Thyroid gland (tissue), 4 donors: Measurements from ENCODE around the gene LRRC27. TPM values are rescaled to one million over a fixed set of nuclear protein-coding genes. Genes with fewer than 3 reads are reported as not detected.

Experiments used
- DNase-seq, 2 donors: peaks; one replicate each; pipeline ENCODE4 v3.0.0-alpha.2; 2019
- H3K27ac ChIP-seq, 3 donors: fragments of 200-600 bp; sonication (generic); 1 replicate in 2 of 3; 2 replicates in 1 of 3; pipeline ENCODE4 v1.5.1; 2016 to 2019; ENCODE audit warnings: mild to moderate bottlenecking in 1 of 3, moderate library complexity in 1 of 3
- H3K27me3 ChIP-seq: fragments of 200-600 bp; sonication (generic); one replicate; pipeline ENCODE4 v1.5.1; 2019
- H3K36me3 ChIP-seq, 2 donors: fragments of 200-600 bp; sonication (generic); one replicate each; pipeline ENCODE4 v1.5.1; 2016 to 2019
- H3K4me1 ChIP-seq, 2 donors: fragments of 200-600 bp; sonication (generic); one replicate each; pipeline ENCODE4 v1.5.1; 2017 to 2019
- H3K4me3 ChIP-seq, 3 donors: fragments of 200-600 bp; sonication (generic); replicated peaks in 1 of 3; 1 replicate in 2 of 3; 2 replicates in 1 of 3; pipeline ENCODE4 v1.5.1; 2016; ENCODE audit warnings: mild to moderate bottlenecking in 1 of 3
- H3K9me3 ChIP-seq: fragments of 200-600 bp; sonication (generic); one replicate; pipeline ENCODE4 v1.5.1; 2017
- CTCF ChIP-seq, 6 experiments: fragments of 200-600 bp in 3 of 6; fragments of 450-650 bp in 3 of 6; sonication (generic) in 3 of 6; IDR thresholded peaks; one replicate each; pipeline ENCODE4 v1.5.1; 2016 to 2019; ENCODE audit warnings: antibody characterized with exemption in 6 of 6, mild to moderate bottlenecking in 2 of 6, inconsistent platforms in 1 of 6, moderate library complexity in 1 of 6
- POLR2A ChIP-seq, 2 donors: fragments of 450-650 bp; IDR thresholded peaks; one replicate each; pipeline ENCODE4 v1.6.1; 2017; ENCODE audit warnings: antibody characterized with exemption in 2 of 2, mild to moderate bottlenecking in 2 of 2, moderate library complexity in 1 of 2
- WGBS, 2 donors: methylation state at CpG; one replicate each; pipeline ENCODE4 v1.1.5; 2017; 5-methylcytosine and 5-hydroxymethylcytosine counted together
- intact Hi-C: fragments of 100-400 bp; cut with DNase I; formaldehyde crosslinking; loops from one replicate; pipeline ENCODE4 v1.15.1; 2023
- total RNA-seq, 4 donors: library from RNA; depleted of rRNA; stranded (reverse); fragments of >200 nt; gene quantifications; one replicate each; pipeline ENCODE4 v1.2.3, GENCODE V29; 2016

Gene LRRC27
- total RNA-seq, 4 donors from 2014 or later = 14.0 to 24.4 (median 19.4) TPM

DNA sequence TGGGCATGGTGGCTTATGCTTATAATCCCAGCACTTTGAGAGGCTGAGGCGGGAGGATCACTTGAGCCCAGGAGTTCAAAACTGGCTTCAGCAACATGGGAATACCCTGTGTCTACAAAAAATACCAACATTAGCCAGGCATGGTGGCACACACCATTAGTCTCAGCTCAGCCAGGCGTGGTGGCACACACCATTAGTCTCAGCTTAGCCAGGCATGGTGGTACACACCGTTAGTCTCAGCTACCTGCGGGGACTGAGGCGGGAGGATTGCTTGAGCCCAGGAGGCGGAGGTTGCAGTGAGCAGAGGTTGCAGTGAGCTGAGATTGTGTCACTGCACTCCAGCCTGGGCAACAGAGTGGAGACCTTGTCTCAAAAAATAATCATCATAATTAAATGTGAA, 9.0 kb downstream of the LRRC27 start:
- WGBS, 2 donors = 89 to 97% methylated on average over 6 of the region's 6 CpGs
- no peaks in the 10 kb centered on the region for H3K9me3 ChIP-seq
- no peak overlapping the region for H3K27ac ChIP-seq
- DNase-seq = no peak
- TF ChIP-seq POLR2A (IDR thresholded peaks at IDR 0.05) (no peak), CTCF (IDR thresholded peaks at IDR 0.05) (no peak)
- peaks cover 8 to 9% of the 10 kb centered on the region in 2 donors for H3K36me3 ChIP-seq
- intact Hi-C loops = no loop called here
- H3K4me1 ChIP-seq = no peaks in the 10 kb centered on the region
- no peak overlapping the region for H3K4me3 ChIP-seq
- no peaks in the 10 kb centered on the region for H3K27me3 ChIP-seq

DNA sequence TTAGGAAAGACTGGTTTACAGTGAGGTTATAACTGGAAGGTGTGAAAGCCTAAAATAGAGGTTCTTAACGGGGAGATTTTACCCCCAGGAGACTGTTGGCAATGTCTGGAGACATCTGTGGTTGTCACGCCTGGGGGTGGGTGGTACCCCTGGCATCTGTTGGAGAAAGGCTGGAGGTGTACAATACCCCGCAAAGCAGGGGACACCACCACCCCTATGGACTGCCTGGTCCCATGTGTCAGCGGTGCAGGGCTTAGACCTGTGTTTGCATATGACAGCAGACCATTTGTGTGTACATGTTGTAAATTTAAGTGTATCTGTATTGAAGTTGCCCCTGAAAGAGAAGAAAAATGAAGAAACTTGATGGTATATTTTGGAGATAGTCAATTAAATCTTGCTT, 9.8 kb downstream of the LRRC27 start:
- Histone ChIP-seq H3K9me3 (no peaks in the 10 kb centered on the region), H3K27ac (no peak overlapping the region), H3K36me3 (peaks cover 8 to 9% of the 10 kb centered on the region in 2 donors), H3K4me1 (no peaks in the 10 kb centered on the region), H3K27me3 (no peaks in the 10 kb centered on the region), H3K4me3 (no peak overlapping the region)
- intact Hi-C loops = no loop called here
- no peak for TF ChIP-seq CTCF (IDR thresholded peaks at IDR 0.05)
- TF ChIP-seq POLR2A (IDR thresholded peaks at IDR 0.05) = no peak
- DNase-seq = no peak
- 93 to 96% methylated on average over 4 of the region's 4 CpGs for WGBS, 2 donors

GRCh38 chr10:132342553-132342952, 10.6 kb downstream of the LRRC27 start:
- Histone ChIP-seq H3K27me3 (no peaks in the 10 kb centered on the region), H3K9me3 (no peaks in the 10 kb centered on the region), H3K4me1 (no peaks in the 10 kb centered on the region), H3K36me3 (peaks cover 8 to 9% of the 10 kb centered on the region in 2 donors), H3K4me3 (no peak overlapping the region), H3K27ac (no peak overlapping the region)
- no peak for DNase-seq
- WGBS, 2 donors = 88 to 99% methylated on average over 7 of the region's 7 CpGs
- no peak for TF ChIP-seq POLR2A (IDR thresholded peaks at IDR 0.05)
- TF ChIP-seq CTCF (IDR thresholded peaks at IDR 0.05) = no peak
- intact Hi-C loops = no loop called here

GRCh38 chr10:132344386-132344785, 12.4 kb downstream of the LRRC27 start:
- H3K27me3 ChIP-seq = no peaks in the 10 kb centered on the region
- H3K27ac ChIP-seq = no peak overlapping the region
- intact Hi-C loops = no loop called here
- H3K4me3 ChIP-seq = no peak overlapping the region
- H3K36me3 ChIP-seq = peaks cover 9 to 15% of the 10 kb centered on the region in 2 donors
- H3K9me3 ChIP-seq = no peaks in the 10 kb centered on the region
- no peak for DNase-seq
- no peaks in the 10 kb centered on the region for H3K4me1 ChIP-seq
- TF ChIP-seq CTCF (IDR thresholded peaks at IDR 0.05) (no peak), POLR2A (IDR thresholded peaks at IDR 0.05) (no peak)
- 87 to 89% methylated on average over 6 of the region's 6 CpGs for WGBS, 2 donors

- H3K9me3 ChIP-seq = no peaks in the 10 kb centered on the region
- H3K27ac ChIP-seq = no peak overlapping the region
- DNase-seq = no peak
- no peak for TF ChIP-seq CTCF (IDR thresholded peaks at IDR 0.05)
- no peak for TF ChIP-seq POLR2A (IDR thresholded peaks at IDR 0.05)
- H3K4me3 ChIP-seq = no peak overlapping the region
- intact Hi-C loops = no loop called here
- H3K4me1 ChIP-seq = no peaks in the 10 kb centered on the region
- no peaks in the 10 kb centered on the region for H3K27me3 ChIP-seq
- WGBS, 2 donors = 93% methylated on average over 7 of the region's 7 CpGs
- H3K36me3 ChIP-seq = peaks cover 9 to 15% of the 10 kb centered on the region in 2 donors
Measured at GRCh38 chr10:132345345-132345744, 13.4 kb downstream of the LRRC27 start.
